HG03175 (cell line): ENCODE data around the gene PCDHGA8.
"Not testable (repeated sequence)": the region's sequence is repeated elsewhere in the genome, so short reads cannot be mapped to it uniquely, and the experiment has no call there.

Experiments used
- ATAC-seq: cut with Tn5 transposase; IDR thresholded peaks from one replicate; pipeline ENCODE4 v1.9.1; 2021; ENCODE audit warnings: mild to moderate bottlenecking, moderate library complexity; ENCODE audit not compliant: unreplicated experiment

Gene PCDHGA8

GRCh38 chr5:141430332-141431113 is 38.1 kb downstream of the PCDHGA8 start, which contains the start of gene PCDHGA12:
PCDHGA12 (plus strand) TSS chr5:141430507; CDS start chr5:141430760, 253 bp downstream.
- peak; percentile 92 for ATAC-seq

GRCh38 chr5:141431286-141431685 is 38.9 kb downstream of the PCDHGA8 start:
- ATAC-seq, result no peak

- not testable (repeated sequence) for ATAC-seq
Observed at GRCh38 chr5:141432308-141432707, 39.9 kb downstream of the PCDHGA8 start.

- ATAC-seq, result not testable (repeated sequence)
Observed at GRCh38 chr5:141432726-141433125, 40.3 kb downstream of the PCDHGA8 start.

- no peak for ATAC-seq
Observed at GRCh38 chr5:141434006-141434405, 41.6 kb downstream of the PCDHGA8 start.

- no peak for ATAC-seq
Observed at GRCh38 chr5:141437221-141437620, 44.8 kb downstream of the PCDHGA8 start.

- no peak for ATAC-seq
Observed at GRCh38 chr5:141439411-141440141, 47.1 kb downstream of the PCDHGA8 start.

GRCh38 chr5:141440341-141440740 is 47.9 kb downstream of the PCDHGA8 start:
- ATAC-seq, result no peak

GRCh38 chr5:141441571-141442170 is 49.2 kb downstream of the PCDHGA8 start:
- no peak for ATAC-seq
